ENCODE measurements around the gene DLST.
"Not testable (repeated sequence)": the region's sequence is repeated elsewhere in the genome, so short reads cannot be mapped to it uniquely, and the experiment has no call there.

DNA sequence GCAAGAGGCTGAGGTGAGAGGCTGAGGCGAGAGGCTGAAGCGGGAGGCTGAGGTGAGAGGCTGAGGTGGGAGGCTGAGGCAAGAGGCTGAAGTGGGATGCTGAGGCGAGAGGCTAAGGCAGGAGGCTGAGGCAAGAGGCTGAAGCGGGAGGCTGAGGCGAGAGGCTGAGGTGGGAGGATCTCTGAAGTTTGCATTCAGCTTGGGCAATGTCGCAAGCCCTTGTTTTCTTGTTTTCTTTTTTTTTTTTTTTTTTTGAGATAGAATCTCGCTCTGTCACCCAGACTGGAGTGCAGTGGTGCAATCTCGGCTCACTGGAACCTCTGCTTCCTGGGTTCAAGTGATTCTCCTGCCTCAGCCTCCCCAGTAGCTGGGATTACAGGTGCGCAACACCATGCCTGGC lies 50.0 kb downstream of the DLST start:
- TF ChIP-seq, protein P1, sequence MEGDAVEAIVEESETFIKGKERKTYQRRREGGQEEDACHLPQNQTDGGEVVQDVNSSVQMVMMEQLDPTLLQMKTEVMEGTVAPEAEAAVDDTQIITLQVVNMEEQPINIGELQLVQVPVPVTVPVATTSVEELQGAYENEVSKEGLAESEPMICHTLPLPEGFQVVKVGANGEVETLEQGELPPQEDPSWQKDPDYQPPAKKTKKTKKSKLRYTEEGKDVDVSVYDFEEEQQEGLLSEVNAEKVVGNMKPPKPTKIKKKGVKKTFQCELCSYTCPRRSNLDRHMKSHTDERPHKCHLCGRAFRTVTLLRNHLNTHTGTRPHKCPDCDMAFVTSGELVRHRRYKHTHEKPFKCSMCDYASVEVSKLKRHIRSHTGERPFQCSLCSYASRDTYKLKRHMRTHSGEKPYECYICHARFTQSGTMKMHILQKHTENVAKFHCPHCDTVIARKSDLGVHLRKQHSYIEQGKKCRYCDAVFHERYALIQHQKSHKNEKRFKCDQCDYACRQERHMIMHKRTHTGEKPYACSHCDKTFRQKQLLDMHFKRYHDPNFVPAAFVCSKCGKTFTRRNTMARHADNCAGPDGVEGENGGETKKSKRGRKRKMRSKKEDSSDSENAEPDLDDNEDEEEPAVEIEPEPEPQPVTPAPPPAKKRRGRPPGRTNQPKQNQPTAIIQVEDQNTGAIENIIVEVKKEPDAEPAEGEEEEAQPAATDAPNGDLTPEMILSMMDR (IDR thresholded peaks at IDR 0.05) = not testable (repeated sequence)
- TF ChIP-seq POLR2AphosphoS5, POLR2A, EP300 (IDR thresholded peaks at IDR 0.05): not testable (repeated sequence)

Measured in sigmoid colon (tissue), 4 donors.